Glutamatergic neuron (in vitro differentiated cells): Measurements from ENCODE around the gene SLC11A1. TPM values are rescaled to one million over a fixed set of nuclear protein-coding genes. Genes with fewer than 3 reads are reported as not detected.

Source experiments
- DNase-seq: peaks from one replicate; pipeline ENCODE4 v3.0.0; 2022
- H3K27ac Mint-ChIP-seq: one replicate; pipeline ENCODE4 v1.8.0; 2020; ENCODE audit warnings: mild to moderate bottlenecking, mixed read lengths, inconsistent platforms; ENCODE audit not compliant: unreplicated experiment
- H3K27me3 Mint-ChIP-seq: one replicate; pipeline ENCODE4 v1.8.0; 2020; ENCODE audit warnings: mild to moderate bottlenecking, moderate library complexity, mixed read lengths, inconsistent platforms; ENCODE audit not compliant: unreplicated experiment
- H3K36me3 Mint-ChIP-seq: one replicate; pipeline ENCODE4 v1.8.0; 2020; ENCODE audit warnings: mild to moderate bottlenecking, mixed read lengths, inconsistent platforms; ENCODE audit not compliant: unreplicated experiment
- H3K4me1 Mint-ChIP-seq: one replicate; pipeline ENCODE4 v1.8.0; 2020; ENCODE audit warnings: mild to moderate bottlenecking, low read depth, mixed read lengths, inconsistent platforms; ENCODE audit not compliant: unreplicated experiment
- H3K4me3 Mint-ChIP-seq: one replicate; pipeline ENCODE4 v1.8.0; 2020; ENCODE audit warnings: mild to moderate bottlenecking, mixed read lengths, inconsistent platforms; ENCODE audit not compliant: unreplicated experiment
- H3K9me3 Mint-ChIP-seq: one replicate; pipeline ENCODE4 v1.8.0; 2020; ENCODE audit warnings: mild to moderate bottlenecking, moderate library complexity, mixed read lengths, inconsistent platforms; ENCODE audit not compliant: unreplicated experiment
- CTCF ChIP-seq: fragments of 200-600 bp; sonication (generic); IDR thresholded peaks from one replicate; pipeline ENCODE4 v1.5.0; 2021; ENCODE audit not compliant: partially characterized antibody, unreplicated experiment
- total RNA-seq: library from RNA; stranded (reverse); fragmentation: NEBNext Ultra II Directional; extraction: Animal tissue kit (Norgen Biotek cat#: 25700); gene quantifications from one replicate; pipeline ENCODE4 v1.2.1, GENCODE V29; 2021; ENCODE audit not compliant: unreplicated experiment

Gene SLC11A1
- total RNA-seq, 1 donor from 2014 or later, result not detected

GRCh38 chr2:218387369-218388194, 5.5 kb downstream of the SLC11A1 start:
- no peaks in the 10 kb centered on the region for H3K36me3 Mint-ChIP-seq
- peaks cover 4% of the 10 kb centered on the region for H3K9me3 Mint-ChIP-seq
- peaks cover 2% of the 10 kb centered on the region for H3K4me1 Mint-ChIP-seq
- no peak overlapping the region for H3K27ac Mint-ChIP-seq
- DNase-seq, result no peak
- H3K27me3 Mint-ChIP-seq, result peaks cover 7% of the 10 kb centered on the region
- H3K4me3 Mint-ChIP-seq, result peak overlapping the region; percentile 57
- no peak for TF ChIP-seq CTCF

- no peak for DNase-seq
- Mint-ChIP-seq H3K36me3 (no peaks in the 10 kb centered on the region), H3K4me3 (no peak overlapping the region), H3K27me3 (peaks cover 7% of the 10 kb centered on the region), H3K9me3 (peaks cover 6% of the 10 kb centered on the region), H3K27ac (no peak overlapping the region), H3K4me1 (peaks cover 2% of the 10 kb centered on the region)
- TF ChIP-seq CTCF, result no peak
Measured at GRCh38 chr2:218389333-218390150, 7.5 kb downstream of the SLC11A1 start.

GRCh38 chr2:218391202-218391601, 9.1 kb downstream of the SLC11A1 start:
- H3K4me1 Mint-ChIP-seq, result peaks cover 2% of the 10 kb centered on the region
- no peak overlapping the region for H3K27ac Mint-ChIP-seq
- H3K4me3 Mint-ChIP-seq, result no peak overlapping the region
- H3K36me3 Mint-ChIP-seq, result no peaks in the 10 kb centered on the region
- no peak for TF ChIP-seq CTCF
- peaks cover 5% of the 10 kb centered on the region for H3K27me3 Mint-ChIP-seq
- no peak for DNase-seq
- H3K9me3 Mint-ChIP-seq, result peaks cover 5% of the 10 kb centered on the region

- H3K9me3 Mint-ChIP-seq, result peaks cover 9% of the 10 kb centered on the region
- peaks cover 8% of the 10 kb centered on the region for H3K27me3 Mint-ChIP-seq
- H3K36me3 Mint-ChIP-seq, result no peaks in the 10 kb centered on the region
- DNase-seq, result no peak
- peaks cover 8% of the 10 kb centered on the region for H3K4me1 Mint-ChIP-seq
- no peak overlapping the region for H3K27ac Mint-ChIP-seq
- no peak for TF ChIP-seq CTCF
- H3K4me3 Mint-ChIP-seq, result no peak overlapping the region
Measured at GRCh38 chr2:218392459-218392858, 10.4 kb downstream of the SLC11A1 start.

- no peak overlapping the region for H3K4me3 Mint-ChIP-seq
- H3K4me1 Mint-ChIP-seq, result peaks cover 8% of the 10 kb centered on the region
- TF ChIP-seq CTCF, result no peak
- peaks cover 12% of the 10 kb centered on the region for H3K9me3 Mint-ChIP-seq
- DNase-seq, result no peak
- peaks cover 13% of the 10 kb centered on the region for H3K27me3 Mint-ChIP-seq
- H3K27ac Mint-ChIP-seq, result no peak overlapping the region
- H3K36me3 Mint-ChIP-seq, result no peaks in the 10 kb centered on the region
Measured at GRCh38 chr2:218392891-218393462, 10.9 kb downstream of the SLC11A1 start.
